ENCODE measurements around the gene SDF2L1.

- TF ChIP-seq POLR2A (IDR thresholded peaks at IDR 0.05) (no peak), CTCF (IDR thresholded peaks at IDR 0.05) (no peak), POLR2AphosphoS5 (IDR thresholded peaks at IDR 0.05) (no peak)
These were observed 31.6 kb downstream of the SDF2L1 start for GRCh38 chr22:21673534-21674321.

Data from prostate gland (tissue), 2 donors.